ENCODE results near the gene ZNF490.

ZNF490 gene

DNA sequence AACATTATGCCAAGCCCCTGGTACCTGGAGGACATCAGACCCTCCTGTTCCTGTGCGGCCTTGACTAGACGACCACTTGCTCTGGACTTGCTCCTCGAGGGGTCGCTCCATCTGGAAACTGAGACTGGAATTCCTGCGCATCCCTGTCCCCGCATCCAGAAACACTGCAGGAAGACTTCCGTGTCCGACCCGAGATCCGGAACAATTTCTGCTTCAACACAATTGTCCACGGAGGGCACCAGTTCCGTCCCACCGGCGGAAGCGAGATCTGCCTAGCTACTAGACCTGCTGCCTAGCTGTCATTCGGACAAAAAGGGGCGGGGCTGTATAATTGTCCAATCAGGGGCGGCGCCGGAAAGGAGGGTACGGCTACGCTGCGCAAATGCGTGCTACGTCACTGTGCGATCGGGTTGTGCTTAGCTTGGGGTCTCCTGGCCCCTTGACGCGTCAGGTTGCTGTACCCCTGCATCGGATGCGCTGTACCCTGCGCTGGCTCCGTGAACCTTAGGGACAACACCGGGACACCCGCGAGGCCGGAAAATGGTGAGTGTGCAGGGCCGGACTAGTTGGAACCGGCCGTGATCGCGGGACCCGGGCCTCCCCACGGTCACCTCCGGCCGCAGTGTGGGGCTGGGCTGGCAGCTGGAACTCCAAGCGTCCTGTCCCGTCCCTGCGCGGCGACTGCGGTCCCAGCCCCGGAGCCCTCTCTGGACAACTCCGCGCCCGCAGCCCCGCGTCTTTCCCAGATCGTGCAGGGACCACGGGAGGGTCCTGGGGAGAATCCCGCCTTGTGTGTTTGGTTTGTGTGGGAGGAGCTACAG, at the start of gene ZNF490, which contains the start of gene ZNF791:
ZNF490 (minus strand) TSS at position 274 of the 821 bp plus-strand sequence; CDS start at position 141, 133 bp downstream.
ZNF791 (plus strand) TSS at position 381 of the 821 bp plus-strand sequence; CDS start at position 541, 160 bp downstream.
- TF ChIP-seq, protein P1, sequence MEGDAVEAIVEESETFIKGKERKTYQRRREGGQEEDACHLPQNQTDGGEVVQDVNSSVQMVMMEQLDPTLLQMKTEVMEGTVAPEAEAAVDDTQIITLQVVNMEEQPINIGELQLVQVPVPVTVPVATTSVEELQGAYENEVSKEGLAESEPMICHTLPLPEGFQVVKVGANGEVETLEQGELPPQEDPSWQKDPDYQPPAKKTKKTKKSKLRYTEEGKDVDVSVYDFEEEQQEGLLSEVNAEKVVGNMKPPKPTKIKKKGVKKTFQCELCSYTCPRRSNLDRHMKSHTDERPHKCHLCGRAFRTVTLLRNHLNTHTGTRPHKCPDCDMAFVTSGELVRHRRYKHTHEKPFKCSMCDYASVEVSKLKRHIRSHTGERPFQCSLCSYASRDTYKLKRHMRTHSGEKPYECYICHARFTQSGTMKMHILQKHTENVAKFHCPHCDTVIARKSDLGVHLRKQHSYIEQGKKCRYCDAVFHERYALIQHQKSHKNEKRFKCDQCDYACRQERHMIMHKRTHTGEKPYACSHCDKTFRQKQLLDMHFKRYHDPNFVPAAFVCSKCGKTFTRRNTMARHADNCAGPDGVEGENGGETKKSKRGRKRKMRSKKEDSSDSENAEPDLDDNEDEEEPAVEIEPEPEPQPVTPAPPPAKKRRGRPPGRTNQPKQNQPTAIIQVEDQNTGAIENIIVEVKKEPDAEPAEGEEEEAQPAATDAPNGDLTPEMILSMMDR (IDR thresholded peaks at IDR 0.05; ENCODE audit: extremely low read depth, missing control alignments) = no peak
- DNase-seq (ENCODE audit: low spot score) = peak; percentile 96

- TF ChIP-seq, protein P1 (IDR thresholded peaks at IDR 0.05; ENCODE audit: extremely low read depth, missing control alignments) = no peak
- DNase-seq (ENCODE audit: low spot score) = no peak
Observed at GRCh38 chr19:12657966-12658365, 47.4 kb upstream of the ZNF490 start.

DNA sequence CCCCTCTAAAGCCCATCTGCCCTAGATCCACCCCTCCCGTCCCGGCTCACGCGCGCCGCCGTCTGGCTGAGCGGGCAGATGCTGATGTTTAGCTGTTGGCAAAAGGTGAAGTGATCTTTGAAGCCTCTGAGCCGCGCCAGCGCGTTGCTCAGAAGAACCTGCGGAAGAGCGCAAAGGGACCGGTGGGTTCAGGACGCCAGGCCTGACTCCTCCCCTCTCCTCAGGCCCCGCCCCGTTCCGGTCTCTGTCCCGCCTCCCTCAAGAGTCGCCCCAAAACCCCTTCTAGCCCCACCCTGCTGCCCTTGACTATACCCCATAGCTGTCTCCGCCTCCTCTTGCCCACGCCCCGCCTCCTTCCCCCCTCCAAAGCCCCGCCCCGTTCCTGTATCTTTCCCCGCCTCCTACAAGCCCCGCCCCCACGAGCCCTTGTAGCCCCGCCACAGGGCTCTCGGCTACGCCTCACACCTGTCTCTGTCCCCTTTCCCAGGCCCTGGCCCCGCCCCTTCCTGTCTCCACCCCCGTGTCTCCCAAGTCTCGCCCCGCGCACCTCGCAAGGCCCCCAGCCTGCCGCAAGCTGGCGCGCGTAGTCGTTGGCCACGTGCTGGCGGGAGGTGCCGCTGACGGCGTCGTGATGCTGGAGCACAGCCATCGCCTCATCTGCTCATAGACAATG, 46.4 kb upstream of the ZNF490 start:
- TF ChIP-seq, protein P1 (IDR thresholded peaks at IDR 0.05; ENCODE audit: extremely low read depth, missing control alignments) = no peak
- no peak for DNase-seq (ENCODE audit: low spot score)

GRCh38 chr19:12655546-12655945, 44.9 kb upstream of the ZNF490 start:
- TF ChIP-seq, protein P1 (IDR thresholded peaks at IDR 0.05; ENCODE audit: extremely low read depth, missing control alignments) = no peak

DNA sequence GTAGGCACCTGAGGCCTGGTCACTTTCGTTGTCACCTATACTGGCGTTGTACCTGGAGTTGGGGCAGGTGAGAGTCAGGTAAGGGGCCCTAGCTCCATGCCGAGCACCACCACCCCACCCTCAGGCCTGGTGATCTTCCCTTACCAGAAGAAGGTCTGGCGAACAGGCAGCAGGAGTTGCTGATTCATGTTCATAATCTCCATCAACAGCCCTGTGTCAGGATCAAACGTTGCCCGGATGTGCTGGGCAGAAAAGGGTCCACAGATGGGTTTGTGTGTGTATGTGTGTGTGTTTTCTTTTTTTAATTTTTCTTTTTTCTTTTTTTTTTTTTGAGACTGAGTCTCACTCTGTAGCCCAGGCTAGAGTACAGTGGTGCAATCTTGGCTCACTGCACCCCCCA, 41.6 kb upstream of the ZNF490 start:
- TF ChIP-seq, protein P1 (IDR thresholded peaks at IDR 0.05; ENCODE audit: extremely low read depth, missing control alignments) = no peak
- DNase-seq (ENCODE audit: low spot score) = no peak

More at GRCh38 chr19:12655546-12655945, 44.9 kb upstream of the ZNF490 start:
- DNase-seq (ENCODE audit: low spot score) = no peak

- TF ChIP-seq, protein P1 (IDR thresholded peaks at IDR 0.05; ENCODE audit: extremely low read depth, missing control alignments) = no peak
- DNase-seq (ENCODE audit: low spot score) = no peak
Observed at GRCh38 chr19:12649941-12650340, 39.3 kb upstream of the ZNF490 start.

DNA sequence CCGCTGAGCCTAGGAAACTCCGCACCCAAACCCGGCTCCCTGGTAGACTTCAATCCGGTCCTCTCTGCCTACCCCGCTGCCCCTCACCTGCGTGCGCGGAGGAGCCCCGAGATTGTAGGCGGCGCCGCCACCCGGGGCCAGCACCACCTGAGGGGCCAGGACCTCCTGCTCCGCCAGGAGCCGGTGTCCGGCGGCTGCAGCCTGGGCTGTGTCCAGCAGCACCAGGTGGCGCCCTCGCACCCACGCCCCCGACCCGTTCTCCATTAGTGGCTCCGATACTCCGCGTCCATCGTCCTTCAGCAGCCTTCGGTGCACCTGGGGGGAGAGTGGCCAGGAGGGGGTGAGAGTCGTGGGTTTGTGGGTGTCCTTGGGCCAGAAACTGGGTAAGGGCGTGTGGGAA, 37.5 kb upstream of the ZNF490 start:
- DNase-seq (ENCODE audit: low spot score) = no peak

More for the DNA sequence above, 37.5 kb upstream of the ZNF490 start:
- TF ChIP-seq, protein P1 (IDR thresholded peaks at IDR 0.05; ENCODE audit: extremely low read depth, missing control alignments) = peak; percentile 1

Data from GM20000 (cell line).